A673 (cell line): ENCODE measurements around the gene SPAG8.

Experiments used
- CTCF ChIP-seq: fragments of 300-800, 200-600 bp; sonication (generic); conservative IDR thresholded peaks from 2 replicates; pipeline ENCODE4 v1.5.1; 2017; ENCODE audit warnings: low read depth, mild to moderate bottlenecking, antibody characterized with exemption, low read length, moderate library complexity, mixed read lengths
- EZH2 ChIP-seq: fragments of 200-600 bp; sonication (generic); IDR thresholded peaks from 2 replicates; pipeline ENCODE4 v1.6.1; 2017; ENCODE audit warnings: borderline replicate concordance, low read depth, mild to moderate bottlenecking, mixed read lengths, antibody characterized with exemption, low read length; ENCODE audit not compliant: poor library complexity, severe bottlenecking

GRCh38 chr9:35776018-35776417 lies 36.0 kb downstream of the SPAG8 start:
- TF ChIP-seq CTCF (no peak), EZH2 (no peak)
